HCT116 (cell line): ENCODE measurements around the gene DHRS4.

ENCODE experiments used
- ATF3 ChIP-seq: IDR thresholded peaks from 2 replicates; pipeline ENCODE4 v1.6.1; 2012
- CEBPB ChIP-seq: IDR thresholded peaks from 2 replicates; pipeline ENCODE4 v1.6.1; 2012; ENCODE audit warnings: low read depth
- CTCF ChIP-seq, 3 experiments: fragments of 200-600 bp in 1 of 3; sonication (generic) in 1 of 3; IDR thresholded peaks in 2 of 3; conservative IDR thresholded peaks in 1 of 3; 2 replicates each; pipeline ENCODE4 v1.5.1; 2012 to 2017; ENCODE audit warnings: low read depth in 2 of 3, low read length in 2 of 3, antibody characterized with exemption in 1 of 3, borderline replicate concordance in 1 of 3, control low read depth in 1 of 3, mild to moderate bottlenecking in 1 of 3, mixed read lengths in 1 of 3, mixed run types in 1 of 3, moderate library complexity in 1 of 3; ENCODE audit not compliant: insufficient read depth in 1 of 3
- ELF1 ChIP-seq: IDR thresholded peaks from 2 replicates; pipeline ENCODE4 v1.6.1; 2012; ENCODE audit warnings: low read depth, borderline replicate concordance
- EZH2 ChIP-seq: fragments of 200-600 bp; sonication (generic); IDR thresholded peaks from 2 replicates; pipeline ENCODE4 v1.6.1; 2017; ENCODE audit warnings: antibody characterized with exemption, mixed run types
- EZH2phosphoT487 ChIP-seq: fragments of 200-600 bp; IDR thresholded peaks from 2 replicates; pipeline ENCODE4 v1.6.1; 2018; ENCODE audit warnings: antibody characterized with exemption, borderline replicate concordance
- POLR2A ChIP-seq: IDR thresholded peaks from 2 replicates; pipeline ENCODE4 v1.7.0; 2011; ENCODE audit warnings: borderline replicate concordance; ENCODE audit not compliant: insufficient read depth, insufficient read length; ENCODE audit errors: extremely low read depth
- POLR2AphosphoS5 ChIP-seq: IDR thresholded peaks from 2 replicates; pipeline ENCODE4 v1.6.1; 2011; ENCODE audit warnings: mild to moderate bottlenecking, low read depth, low read length, moderate library complexity
- YY1 ChIP-seq: IDR thresholded peaks from 2 replicates; pipeline ENCODE4 v1.6.1; 2011; ENCODE audit warnings: low read length, low read depth, moderate library complexity, mild to moderate bottlenecking; ENCODE audit not compliant: insufficient replicate concordance; ENCODE audit errors: extremely low read depth
- ZBTB33 ChIP-seq: IDR thresholded peaks from 2 replicates; pipeline ENCODE4 v1.6.1; 2011; ENCODE audit warnings: mild to moderate bottlenecking, low read length, moderate library complexity; ENCODE audit not compliant: insufficient replicate concordance; ENCODE audit errors: extremely low read depth
- TF ChIP-seq, protein P1 (sequence below): IDR thresholded peaks from 2 replicates; pipeline ENCODE4 v1.6.1; 2012

DNA sequence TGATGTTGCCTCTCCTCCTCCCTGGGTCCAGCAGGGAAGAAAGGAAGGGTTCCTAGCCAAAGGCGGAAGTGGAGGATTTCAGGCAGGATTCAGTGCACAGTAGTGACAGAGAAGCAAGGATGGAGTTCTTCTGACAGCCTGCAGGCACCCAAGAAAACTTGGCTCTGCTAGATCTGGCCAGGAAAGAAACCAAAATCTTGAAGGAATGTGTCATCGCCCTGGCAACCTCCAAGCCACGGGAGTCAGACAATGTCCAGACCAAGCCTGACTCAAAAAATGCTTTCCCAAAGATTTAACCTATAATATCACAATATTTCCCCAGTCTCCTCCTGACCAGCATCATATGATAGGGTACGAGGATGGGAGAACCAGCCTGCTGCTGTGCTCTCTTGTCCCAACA is 22.8 kb upstream of the DHRS4 start:
- TF ChIP-seq CTCF (IDR thresholded peaks at IDR 0.05 in 2 of 3, conservative IDR thresholded peaks at IDR 0.05 in 1 of 3; ENCODE audit: borderline replicate concordance in 1 of 3, insufficient read depth in 1 of 3, low read depth in 2 of 3, low read length in 2 of 3) (no peak), ATF3 (no peak), POLR2A (no peak), ZBTB33 (no peak), EZH2 (no peak), EZH2phosphoT487 (no peak), YY1 (no peak), ELF1 (no peak), CEBPB (no peak), POLR2AphosphoS5 (no peak)
- TF ChIP-seq, protein P1, sequence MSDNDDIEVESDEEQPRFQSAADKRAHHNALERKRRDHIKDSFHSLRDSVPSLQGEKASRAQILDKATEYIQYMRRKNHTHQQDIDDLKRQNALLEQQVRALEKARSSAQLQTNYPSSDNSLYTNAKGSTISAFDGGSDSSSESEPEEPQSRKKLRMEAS = no peak
